Measurements from ENCODE around the gene KL.

- TF ChIP-seq, protein P1, sequence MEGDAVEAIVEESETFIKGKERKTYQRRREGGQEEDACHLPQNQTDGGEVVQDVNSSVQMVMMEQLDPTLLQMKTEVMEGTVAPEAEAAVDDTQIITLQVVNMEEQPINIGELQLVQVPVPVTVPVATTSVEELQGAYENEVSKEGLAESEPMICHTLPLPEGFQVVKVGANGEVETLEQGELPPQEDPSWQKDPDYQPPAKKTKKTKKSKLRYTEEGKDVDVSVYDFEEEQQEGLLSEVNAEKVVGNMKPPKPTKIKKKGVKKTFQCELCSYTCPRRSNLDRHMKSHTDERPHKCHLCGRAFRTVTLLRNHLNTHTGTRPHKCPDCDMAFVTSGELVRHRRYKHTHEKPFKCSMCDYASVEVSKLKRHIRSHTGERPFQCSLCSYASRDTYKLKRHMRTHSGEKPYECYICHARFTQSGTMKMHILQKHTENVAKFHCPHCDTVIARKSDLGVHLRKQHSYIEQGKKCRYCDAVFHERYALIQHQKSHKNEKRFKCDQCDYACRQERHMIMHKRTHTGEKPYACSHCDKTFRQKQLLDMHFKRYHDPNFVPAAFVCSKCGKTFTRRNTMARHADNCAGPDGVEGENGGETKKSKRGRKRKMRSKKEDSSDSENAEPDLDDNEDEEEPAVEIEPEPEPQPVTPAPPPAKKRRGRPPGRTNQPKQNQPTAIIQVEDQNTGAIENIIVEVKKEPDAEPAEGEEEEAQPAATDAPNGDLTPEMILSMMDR (IDR thresholded peaks at IDR 0.05): no peak
- no peak for TF ChIP-seq POLR2A (IDR thresholded peaks at IDR 0.05)
Observed at GRCh38 chr13:33081666-33082065, 65.4 kb downstream of the KL start.
